Upper lobe of left lung (tissue), 6 donors: ENCODE data around the gene ALG1. TPM values are rescaled to one million over a fixed set of nuclear protein-coding genes. Genes with fewer than 3 reads are reported as not detected.

Experiments
- ATAC-seq, 2 donors: fragments of 200-7000 bp; cut with Tn5 transposase; one replicate each; pipeline ENCODE4 v1.9.1; 2022; ENCODE audit warnings: mild to moderate bottlenecking in 2 of 2, moderate library complexity in 2 of 2; ENCODE audit not compliant: low FRiP score in 2 of 2
- DNase-seq, 2 donors: peaks; one replicate each; pipeline ENCODE4 v3.0.0-alpha.2; 2019 to 2020
- H3K27ac ChIP-seq, 4 donors: fragments of 200-600 bp; sonication (generic); one replicate each; pipeline ENCODE4 v1.5.1; 2016 to 2019
- H3K27me3 ChIP-seq, 4 donors: fragments of 200-600 bp; sonication (generic); one replicate each; pipeline ENCODE4 v1.5.1; 2017 to 2019
- H3K36me3 ChIP-seq, 4 donors: fragments of 200-600 bp; sonication (generic); one replicate each; pipeline ENCODE4 v1.5.1; 2016 to 2019
- H3K4me1 ChIP-seq, 4 donors: fragments of 200-600 bp; sonication (generic); one replicate each; pipeline ENCODE4 v1.5.1; 2018 to 2019
- H3K4me3 ChIP-seq, 4 donors: fragments of 200-600 bp; sonication (generic); one replicate each; pipeline ENCODE4 v1.5.1; 2017 to 2019; ENCODE audit warnings: mild to moderate bottlenecking in 2 of 4, moderate library complexity in 1 of 4
- H3K9me3 ChIP-seq, 4 donors: fragments of 200-600 bp; sonication (generic); one replicate each; pipeline ENCODE4 v1.5.1; 2018 to 2019
- CTCF ChIP-seq, 6 experiments: fragments of 450-650 bp in 4 of 6; fragments of 200-600 bp in 2 of 6; sonication (generic) in 2 of 6; IDR thresholded peaks; one replicate each; pipeline ENCODE4 v1.5.1; 2016 to 2019; ENCODE audit warnings: antibody characterized with exemption in 6 of 6
- EP300 ChIP-seq, 4 donors: sonication (generic); formaldehyde crosslinking; IDR thresholded peaks; one replicate each; pipeline ENCODE4 v1.5.1; 2017; ENCODE audit warnings: antibody characterized with exemption in 4 of 4, control low read depth in 2 of 4
- POLR2A ChIP-seq, 4 donors: fragments of 450-650 bp; IDR thresholded peaks; one replicate each; pipeline ENCODE4 v1.5.1; 2016 to 2017; ENCODE audit warnings: antibody characterized with exemption in 4 of 4, mild to moderate bottlenecking in 2 of 4
- POLR2AphosphoS5 ChIP-seq, 2 donors: sonication (generic); formaldehyde crosslinking; IDR thresholded peaks; one replicate each; pipeline ENCODE4 v1.5.1; 2017; ENCODE audit warnings: antibody characterized with exemption in 2 of 2
- WGBS, 2 donors: methylation state at CpG; one replicate each; pipeline ENCODE4 v1.1.5; 2017 to 2018; 5-methylcytosine and 5-hydroxymethylcytosine counted together
- total RNA-seq, 6 donors: library from RNA; depleted of rRNA in 4 of 6; stranded (reverse); fragments of >200 nt in 4 of 6; gene quantifications; one replicate each; pipeline versions ENCODE4 v1.1.0 to v1.2.1, GENCODE V29; 2016 to 2021
- donor health status: DM: no; HTN: no; CAD: no; lungs with moderate emphysema.
- donor health status: DM: no; HTN: yes; CAD: no; lungs with severe emphysema.

ALG1 gene
- total RNA-seq, 6 donors from 2014 or later, result 10.5 to 24.0 (median 21.9) TPM

GRCh38 chr16:5035909-5036227 is 35.8 kb upstream of the ALG1 start:
- Histone ChIP-seq H3K4me3 (no peak overlapping the region), H3K9me3 (no peaks in the 10 kb centered on the region), H3K27ac (no peak overlapping the region), H3K4me1 (peaks cover 13 to 23% (median 17%) of the 10 kb centered on the region in 4 donors), H3K27me3 (no peaks in the 10 kb centered on the region), H3K36me3 (no peaks in the 10 kb centered on the region)
- no peak for DNase-seq
- no peak for ATAC-seq
- WGBS, 2 donors, result 55 to 86% methylated on average over 1 of the region's 1 CpG
- TF ChIP-seq EP300 (IDR thresholded peaks at IDR 0.05) (no peak), POLR2A (IDR thresholded peaks at IDR 0.05) (no peak), CTCF (IDR thresholded peaks at IDR 0.05) (no peak), POLR2AphosphoS5 (IDR thresholded peaks at IDR 0.05) (no peak)

GRCh38 chr16:5036228-5037156 is 35.2 kb upstream of the ALG1 start:
- H3K36me3 ChIP-seq, result no peaks in the 10 kb centered on the region
- DNase-seq, result no peak
- 62 to 66% methylated on average over 12 of the region's 12 CpGs for WGBS, 2 donors
- H3K27ac ChIP-seq, result no peak overlapping the region
- peaks cover 13 to 23% (median 17%) of the 10 kb centered on the region in 4 donors for H3K4me1 ChIP-seq
- H3K27me3 ChIP-seq, result no peaks in the 10 kb centered on the region
- H3K4me3 ChIP-seq, result no peak overlapping the region
- no peak for ATAC-seq
- H3K9me3 ChIP-seq, result no peaks in the 10 kb centered on the region
- no peak for TF ChIP-seq POLR2A (IDR thresholded peaks at IDR 0.05)
- no peak for TF ChIP-seq CTCF (IDR thresholded peaks at IDR 0.05)
- no peak for TF ChIP-seq EP300 (IDR thresholded peaks at IDR 0.05)
- no peak for TF ChIP-seq POLR2AphosphoS5 (IDR thresholded peaks at IDR 0.05)

GRCh38 chr16:5040451-5040850 is 31.2 kb upstream of the ALG1 start:
- Histone ChIP-seq H3K27ac (no peak overlapping the region), H3K36me3 (peaks cover 0 to 17% (median 4%) of the 10 kb centered on the region in 4 donors), H3K27me3 (no peaks in the 10 kb centered on the region), H3K9me3 (no peaks in the 10 kb centered on the region), H3K4me3 (no peak overlapping the region), H3K4me1 (no peaks in the 10 kb centered on the region)
- no peak for TF ChIP-seq POLR2A (IDR thresholded peaks at IDR 0.05)
- no peak for TF ChIP-seq CTCF (IDR thresholded peaks at IDR 0.05)
- no peak for TF ChIP-seq EP300 (IDR thresholded peaks at IDR 0.05)
- TF ChIP-seq POLR2AphosphoS5 (IDR thresholded peaks at IDR 0.05), result no peak
- ATAC-seq (no peak), DNase-seq (no peak)
- WGBS, 2 donors, result 57 to 73% methylated on average over 7 of the region's 7 CpGs

GRCh38 chr16:5041600-5042133 is 30.0 kb upstream of the ALG1 start:
- Histone ChIP-seq H3K27ac (no peak overlapping the region), H3K27me3 (no peaks in the 10 kb centered on the region), H3K9me3 (no peaks in the 10 kb centered on the region), H3K4me3 (no peak overlapping the region), H3K36me3 (peaks cover 0 to 25% (median 6%) of the 10 kb centered on the region in 4 donors), H3K4me1 (no peaks in the 10 kb centered on the region)
- ATAC-seq (no peak), DNase-seq (no peak)
- TF ChIP-seq CTCF (IDR thresholded peaks at IDR 0.05), result no peak
- TF ChIP-seq POLR2AphosphoS5 (IDR thresholded peaks at IDR 0.05), result no peak
- no peak for TF ChIP-seq EP300 (IDR thresholded peaks at IDR 0.05)
- TF ChIP-seq POLR2A (IDR thresholded peaks at IDR 0.05), result no peak
- WGBS, 2 donors, result 76 to 78% methylated on average over 10 to 12 of the region's 12 CpGs
